Keratinocyte (primary cell): ENCODE measurements around the gene TTLL8. TPM values are rescaled to one million over a fixed set of nuclear protein-coding genes. Genes with fewer than 3 reads are reported as not detected.

Experiments used
- DNase-seq: peaks from one replicate; pipeline ENCODE4 v3.0.0-alpha.2; 2011; ENCODE audit warnings: low read depth, missing footprints, low spot score
- FAIRE-seq: peaks from 2 replicates; lab custom pipeline; 2011; peaks lifted over from hg19 to GRCh38; lab: Jason Lieb, UNC
- H2AFZ ChIP-seq: 2 replicates; pipeline ENCODE4 v1.6.0; 2012; ENCODE audit warnings: low read length, control low read depth, inconsistent platforms; ENCODE audit not compliant: control insufficient read depth
- H3K27ac ChIP-seq: 2 replicates; pipeline ENCODE4 v1.5.1; 2011; ENCODE audit warnings: low read length; ENCODE audit not compliant: control insufficient read depth, insufficient read depth
- H3K27me3 ChIP-seq: 3 replicates; pipeline ENCODE4 v1.6.0; 2011; ENCODE audit warnings: low read length; ENCODE audit not compliant: control insufficient read depth, insufficient read depth; ENCODE audit errors: extremely low read depth
- H3K36me3 ChIP-seq, 2 experiments: 2 replicates in 1 of 2; 3 replicates in 1 of 2; pipeline ENCODE4 v1.5.1; 2011; ENCODE audit warnings: low read length in 2 of 2, mild to moderate bottlenecking in 1 of 2; ENCODE audit not compliant: control insufficient read depth in 2 of 2, insufficient read depth in 2 of 2; ENCODE audit errors: extremely low read depth in 1 of 2
- H3K4me1 ChIP-seq: 3 replicates; pipeline ENCODE4 v1.5.1; 2011; ENCODE audit warnings: low read length; ENCODE audit not compliant: control insufficient read depth, insufficient read depth; ENCODE audit errors: extremely low read depth
- H3K4me2 ChIP-seq: 3 replicates; pipeline ENCODE4 v1.6.0; 2011; ENCODE audit warnings: low read depth, low read length; ENCODE audit not compliant: control insufficient read depth, insufficient read depth; ENCODE audit errors: extremely low read depth
- H3K4me3 ChIP-seq, 3 experiments: fragments of 200-600 bp in 1 of 3; sonication (generic) in 1 of 3; 2 replicates in 2 of 3; 3 replicates in 1 of 3; pipeline ENCODE4 v1.5.1; 2011 to 2016; ENCODE audit warnings: low read length in 3 of 3, mild to moderate bottlenecking in 3 of 3, control low read depth in 2 of 3, inconsistent platforms in 1 of 3, low read depth in 1 of 3, mixed read lengths in 1 of 3, mixed run types in 1 of 3, moderate library complexity in 1 of 3; ENCODE audit not compliant: control insufficient read depth in 2 of 3, insufficient read depth in 2 of 3; ENCODE audit errors: extremely low read depth in 1 of 3
- H3K79me2 ChIP-seq: 2 replicates; pipeline ENCODE4 v1.6.0; 2012; ENCODE audit warnings: low read length; ENCODE audit not compliant: control insufficient read depth, insufficient read depth
- H3K9ac ChIP-seq: 3 replicates; pipeline ENCODE4 v1.6.0; 2011; ENCODE audit warnings: low read length; ENCODE audit not compliant: control insufficient read depth, insufficient read depth; ENCODE audit errors: extremely low read depth
- H3K9me1 ChIP-seq: 3 replicates; pipeline ENCODE4 v1.6.0; 2011; ENCODE audit warnings: low read length; ENCODE audit not compliant: control insufficient read depth, insufficient read depth; ENCODE audit errors: extremely low read depth
- H3K9me3 ChIP-seq: 2 replicates; pipeline ENCODE4 v1.5.1; 2012; ENCODE audit warnings: low read depth, low read length; ENCODE audit not compliant: control insufficient read depth
- H4K20me1 ChIP-seq: 3 replicates; pipeline ENCODE4 v1.6.0; 2011; ENCODE audit warnings: low read length; ENCODE audit not compliant: control insufficient read depth, insufficient read depth; ENCODE audit errors: extremely low read depth
- CTCF ChIP-seq, 3 experiments: IDR thresholded peaks in 1 of 3; conservative IDR thresholded peaks in 1 of 3; optimal IDR thresholded peaks in 1 of 3; 2 replicates in 2 of 3; 3 replicates in 1 of 3; pipeline versions ENCODE3 to v1.5.1; 2011; ENCODE audit warnings: low read length in 3 of 3, mild to moderate bottlenecking in 3 of 3, moderate library complexity in 2 of 3, control low read depth in 1 of 3, inconsistent platforms in 1 of 3; ENCODE audit not compliant: insufficient read depth in 2 of 3; ENCODE audit errors: extremely low read depth in 1 of 3
- EZH2 ChIP-seq: IDR thresholded peaks from one replicate; pipeline ENCODE4 v1.6.1; 2012; ENCODE audit warnings: inconsistent platforms, mild to moderate bottlenecking, low read length, moderate library complexity
- dilution Hi-C: fragments of 300-500 bp; cut with MboI; formaldehyde crosslinking; loops from one replicate; pipeline ENCODE4 v1.7.0; 2020; ENCODE audit warnings: low sequenced_read_pairs; ENCODE audit not compliant: extremely low pct_ligation_motif_present
- polyA plus RNA-seq, 5 experiments: library from polyadenylated mRNA; depleted of rRNA in 3 of 5; stranded (reverse) in 3 of 5; stranded (forward) in 1 of 5; unstranded in 1 of 5; fragments of >200 nt; gene quantifications; 1 replicate in 1 of 5; 2 replicates in 3 of 5; 3 replicates in 1 of 5; pipeline versions ENCODE4 v1.2.1 to v1.2.3, GENCODE V29; 2011 to 2012; ENCODE audit warnings: missing spikeins in 2 of 5, low read depth in 1 of 5, low replicate concordance in 1 of 5

Gene TTLL8
- polyA plus RNA-seq, 1 donor (not counting 4 experiments of a cell fraction or from before 2014, with no cell fraction given): not detected

- H3K9me1 ChIP-seq: no peaks in the 10 kb centered on the region
- no peaks in the 10 kb centered on the region for H3K79me2 ChIP-seq
- TF ChIP-seq EZH2 (no peak), CTCF (optimal IDR thresholded peaks at IDR 0.05 in 1 of 3, IDR thresholded peaks at IDR 0.05 in 1 of 3, conservative IDR thresholded peaks at IDR 0.05 in 1 of 3; ENCODE audit: extremely low read depth in 1 of 3, insufficient read depth in 2 of 3, low read length in 3 of 3) (no peak)
- no peak overlapping the region for H2AFZ ChIP-seq
- H3K4me3 ChIP-seq: no peak overlapping the region
- no peaks in the 10 kb centered on the region for H4K20me1 ChIP-seq
- dilution Hi-C loops: no loop called here
- DNase-seq: no peak
- no peak overlapping the region for H3K9ac ChIP-seq
- no peaks in the 10 kb centered on the region for H3K4me1 ChIP-seq
- peaks cover 11% of the 10 kb centered on the region for H3K27me3 ChIP-seq
- no peaks in the 10 kb centered on the region for H3K36me3 ChIP-seq
- no peak for FAIRE-seq
- H3K27ac ChIP-seq: no peak overlapping the region
- no peaks in the 10 kb centered on the region for H3K9me3 ChIP-seq
- H3K4me2 ChIP-seq: no peak overlapping the region
Observed at GRCh38 chr22:50074551-50075530, 16.7 kb upstream of the TTLL8 start.

GRCh38 chr22:50074056-50074455, 16.0 kb upstream of the TTLL8 start:
- Histone ChIP-seq H3K9me1 (no peaks in the 10 kb centered on the region), H3K4me2 (no peak overlapping the region), H3K4me1 (no peaks in the 10 kb centered on the region), H3K9ac (no peak overlapping the region), H3K9me3 (no peaks in the 10 kb centered on the region), H3K79me2 (no peaks in the 10 kb centered on the region), H3K27me3 (peaks cover 11% of the 10 kb centered on the region), H3K36me3 (no peaks in the 10 kb centered on the region), H3K27ac (no peak overlapping the region), H3K4me3 (no peak overlapping the region), H4K20me1 (no peaks in the 10 kb centered on the region), H2AFZ (no peak overlapping the region)
- DNase-seq (no peak), FAIRE-seq (no peak)
- TF ChIP-seq CTCF (optimal IDR thresholded peaks at IDR 0.05 in 1 of 3, IDR thresholded peaks at IDR 0.05 in 1 of 3, conservative IDR thresholded peaks at IDR 0.05 in 1 of 3; ENCODE audit: extremely low read depth in 1 of 3, insufficient read depth in 2 of 3, low read length in 3 of 3) (no peak), EZH2 (no peak)
- dilution Hi-C loops: no loop called here
